Right hindlimb (tissue), 1 donor: Measurements from ENCODE around the gene LRRK1.
"Not testable (repeated sequence)": the region's sequence is repeated elsewhere in the genome, so short reads cannot be mapped to it uniquely, and the experiment has no call there.

ENCODE experiments used
- DNase-seq: peaks from one replicate; pipeline ENCODE4 v3.0.0-alpha.2; 2018

Gene LRRK1

GRCh38 chr15:101063891-101064794, 145.0 kb downstream of the LRRK1 start:
- DNase-seq: peak; percentile 77

- no peak for DNase-seq
Observed at GRCh38 chr15:101064795-101065569, 145.8 kb downstream of the LRRK1 start.

GRCh38 chr15:101065570-101066221, 146.5 kb downstream of the LRRK1 start:
- DNase-seq: no peak

GRCh38 chr15:101066501-101067408, 147.6 kb downstream of the LRRK1 start:
- DNase-seq: no peak

GRCh38 chr15:101067660-101068522, 148.7 kb downstream of the LRRK1 start:
- no peak for DNase-seq

GRCh38 chr15:101068523-101068960, 149.4 kb downstream of the LRRK1 start:
- no peak for DNase-seq

- no peak for DNase-seq
Observed at GRCh38 chr15:101068961-101069653, 149.9 kb downstream of the LRRK1 start.

- DNase-seq: no peak
Observed at GRCh38 chr15:101069654-101069973, 150.5 kb downstream of the LRRK1 start.

GRCh38 chr15:101070024-101070423, 150.9 kb downstream of the LRRK1 start:
- no peak for DNase-seq

GRCh38 chr15:101070502-101071273, 151.5 kb downstream of the LRRK1 start:
- DNase-seq: no peak

GRCh38 chr15:101071651-101072050, 152.5 kb downstream of the LRRK1 start:
- DNase-seq: no peak

GRCh38 chr15:101072235-101072634, 153.1 kb downstream of the LRRK1 start:
- not testable (repeated sequence) for DNase-seq

GRCh38 chr15:101077806-101078668, 158.9 kb downstream of the LRRK1 start:
- not testable (repeated sequence) for DNase-seq

GRCh38 chr15:101078669-101079323, 159.6 kb downstream of the LRRK1 start:
- no peak for DNase-seq

- DNase-seq: no peak
Observed at GRCh38 chr15:101081900-101082299, 162.7 kb downstream of the LRRK1 start.

GRCh38 chr15:101083336-101084045, 164.3 kb downstream of the LRRK1 start:
- DNase-seq: no peak

- no peak for DNase-seq
Observed at GRCh38 chr15:101084801-101085200, 165.6 kb downstream of the LRRK1 start.

GRCh38 chr15:101085311-101085700, 166.1 kb downstream of the LRRK1 start:
- DNase-seq: no peak
